T-helper 9 cell (primary cell): Measurements from ENCODE around the gene SPINK1.
"Not testable (repeated sequence)": the region's sequence is repeated elsewhere in the genome, so short reads cannot be mapped to it uniquely, and the experiment has no call there.

Source experiments
- DNase-seq: peaks from one replicate; pipeline ENCODE4 v3.0.0-alpha.2; 2020

The SPINK1 gene

GRCh38 chr5:147854331-147854730, 22.9 kb upstream of the SPINK1 start:
- no peak for DNase-seq

GRCh38 chr5:147853372-147853987, 22.0 kb upstream of the SPINK1 start:
- DNase-seq = no peak

- DNase-seq = no peak
Measured at GRCh38 chr5:147852365-147852764, 20.9 kb upstream of the SPINK1 start.

- DNase-seq = no peak
Measured at GRCh38 chr5:147851578-147851977, 20.1 kb upstream of the SPINK1 start.

- DNase-seq = no peak
Measured at GRCh38 chr5:147849226-147849625, 17.8 kb upstream of the SPINK1 start.

- no peak for DNase-seq
Measured at GRCh38 chr5:147845618-147846017, 14.1 kb upstream of the SPINK1 start.

GRCh38 chr5:147844846-147845245, 13.4 kb upstream of the SPINK1 start:
- no peak for DNase-seq

GRCh38 chr5:147842869-147843268, 11.4 kb upstream of the SPINK1 start:
- DNase-seq = no peak

- DNase-seq = no peak
Measured at GRCh38 chr5:147836439-147836838, 5.0 kb upstream of the SPINK1 start.

GRCh38 chr5:147835386-147835798, 3.9 kb upstream of the SPINK1 start:
- no peak for DNase-seq

GRCh38 chr5:147832541-147832940, 1.1 kb upstream of the SPINK1 start:
- no peak for DNase-seq

- DNase-seq = no peak
Measured at GRCh38 chr5:147830035-147830434, 1.4 kb downstream of the SPINK1 start.

- DNase-seq = not testable (repeated sequence)
Measured at GRCh38 chr5:147827017-147827416, 4.5 kb downstream of the SPINK1 start.

- DNase-seq = no peak
Measured at GRCh38 chr5:147826361-147826760, 5.1 kb downstream of the SPINK1 start.

GRCh38 chr5:147822686-147823491, 8.6 kb downstream of the SPINK1 start:
- peak; percentile 1 for DNase-seq

GRCh38 chr5:147822222-147822621, 9.2 kb downstream of the SPINK1 start:
- not testable (repeated sequence) for DNase-seq

- no peak for DNase-seq
Measured at GRCh38 chr5:147821766-147822165, 9.7 kb downstream of the SPINK1 start.

- no peak for DNase-seq
Measured at GRCh38 chr5:147819261-147819770, 12.2 kb downstream of the SPINK1 start.

- DNase-seq = no peak
Measured at GRCh38 chr5:147818290-147818689, 13.2 kb downstream of the SPINK1 start.

- no peak for DNase-seq
Measured at GRCh38 chr5:147813696-147814095, 17.8 kb downstream of the SPINK1 start.

GRCh38 chr5:147809830-147810666, 21.4 kb downstream of the SPINK1 start:
- DNase-seq = no peak

GRCh38 chr5:147805030-147805454, 26.4 kb downstream of the SPINK1 start:
- DNase-seq = no peak

- no peak for DNase-seq
Measured at GRCh38 chr5:147804334-147804733, 27.1 kb downstream of the SPINK1 start.
